SH-SY5Y (cell line): ENCODE data around the gene HEMK1.

Experiments used
- GATA2 ChIP-seq: IDR thresholded peaks from 2 replicates; pipeline ENCODE4 v1.6.1; 2011; ENCODE audit warnings: mild to moderate bottlenecking, low read depth, low read length
- GATA3 ChIP-seq: IDR thresholded peaks from 2 replicates; pipeline ENCODE4 v1.6.1; 2011; ENCODE audit warnings: low read depth, mild to moderate bottlenecking, low read length, moderate library complexity

The HEMK1 gene

DNA sequence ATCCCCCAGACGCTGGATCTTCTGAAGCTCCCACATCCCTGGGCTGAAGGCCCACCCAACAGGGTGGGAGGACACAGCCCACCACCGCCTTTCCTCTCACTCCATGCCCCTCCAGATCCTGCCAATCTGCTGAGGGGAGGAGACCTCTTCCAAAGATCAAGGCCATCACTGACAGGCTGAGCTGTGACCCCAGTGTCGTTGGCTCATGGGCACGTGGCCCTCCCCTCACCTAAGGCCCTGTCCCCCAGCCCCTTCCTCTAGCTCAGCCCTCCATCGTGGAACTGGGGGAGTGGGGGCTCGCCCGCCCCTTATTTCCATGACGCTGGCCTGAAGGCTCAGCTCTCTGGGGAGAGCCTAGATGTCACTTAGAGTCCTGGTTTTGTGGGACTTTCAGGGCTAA lies 12.2 kb upstream of the HEMK1 start:
- no peak for TF ChIP-seq GATA2
- TF ChIP-seq GATA3 = no peak

- TF ChIP-seq GATA3 (no peak), GATA2 (no peak)
These were observed 11.4 kb upstream of the HEMK1 start for GRCh38 chr3:50557915-50558314.

GRCh38 chr3:50559702-50560101 lies 9.6 kb upstream of the HEMK1 start:
- TF ChIP-seq GATA3 (no peak), GATA2 (no peak)

DNA sequence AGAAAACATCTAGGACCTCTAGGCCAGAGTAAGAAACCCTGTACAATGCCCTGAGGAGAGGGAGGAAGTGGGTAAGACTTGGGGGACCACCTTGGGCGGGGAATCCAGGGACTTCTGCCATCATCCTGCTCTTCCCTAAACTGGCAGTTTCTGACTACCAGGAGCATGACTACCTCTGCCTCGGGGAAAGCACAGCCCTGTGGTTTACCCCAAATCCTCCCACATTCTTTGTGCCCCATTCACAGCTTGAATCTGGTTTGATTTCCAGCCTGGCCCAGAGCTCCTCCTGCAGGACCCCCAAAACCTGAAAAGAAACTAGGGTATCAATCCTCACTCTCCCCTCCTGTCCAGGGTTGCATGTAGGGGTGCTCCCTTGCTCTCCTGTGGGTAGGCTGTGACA lies 6.5 kb upstream of the HEMK1 start:
- TF ChIP-seq GATA2 (no peak), GATA3 (no peak)

- no peak for TF ChIP-seq GATA2
- TF ChIP-seq GATA3 = no peak
These were observed 5.5 kb upstream of the HEMK1 start for GRCh38 chr3:50563867-50564266.

DNA sequence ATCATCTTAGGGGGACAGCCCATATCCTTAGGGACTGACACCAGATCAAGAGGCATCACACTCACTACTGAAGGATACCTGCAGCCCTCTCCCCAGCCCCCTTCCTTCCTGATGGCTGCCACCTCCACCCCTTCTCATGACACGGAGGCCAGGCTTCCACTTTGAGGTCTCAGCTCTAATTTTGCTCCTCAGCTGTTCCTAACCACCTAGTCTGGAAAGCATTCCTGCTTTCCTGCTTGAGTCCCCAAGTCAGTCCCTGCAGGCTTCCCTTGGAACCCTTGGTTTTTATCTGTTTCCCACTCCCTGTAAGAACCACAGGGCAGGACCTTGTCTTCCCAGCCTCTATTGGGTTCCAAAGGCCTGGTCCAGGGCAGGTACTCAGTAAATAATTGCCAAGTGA lies 5.0 kb upstream of the HEMK1 start:
- no peak for TF ChIP-seq GATA2
- TF ChIP-seq GATA3 = no peak

GRCh38 chr3:50567011-50567385 lies 2.3 kb upstream of the HEMK1 start:
- TF ChIP-seq GATA3 (no peak), GATA2 (no peak)

DNA sequence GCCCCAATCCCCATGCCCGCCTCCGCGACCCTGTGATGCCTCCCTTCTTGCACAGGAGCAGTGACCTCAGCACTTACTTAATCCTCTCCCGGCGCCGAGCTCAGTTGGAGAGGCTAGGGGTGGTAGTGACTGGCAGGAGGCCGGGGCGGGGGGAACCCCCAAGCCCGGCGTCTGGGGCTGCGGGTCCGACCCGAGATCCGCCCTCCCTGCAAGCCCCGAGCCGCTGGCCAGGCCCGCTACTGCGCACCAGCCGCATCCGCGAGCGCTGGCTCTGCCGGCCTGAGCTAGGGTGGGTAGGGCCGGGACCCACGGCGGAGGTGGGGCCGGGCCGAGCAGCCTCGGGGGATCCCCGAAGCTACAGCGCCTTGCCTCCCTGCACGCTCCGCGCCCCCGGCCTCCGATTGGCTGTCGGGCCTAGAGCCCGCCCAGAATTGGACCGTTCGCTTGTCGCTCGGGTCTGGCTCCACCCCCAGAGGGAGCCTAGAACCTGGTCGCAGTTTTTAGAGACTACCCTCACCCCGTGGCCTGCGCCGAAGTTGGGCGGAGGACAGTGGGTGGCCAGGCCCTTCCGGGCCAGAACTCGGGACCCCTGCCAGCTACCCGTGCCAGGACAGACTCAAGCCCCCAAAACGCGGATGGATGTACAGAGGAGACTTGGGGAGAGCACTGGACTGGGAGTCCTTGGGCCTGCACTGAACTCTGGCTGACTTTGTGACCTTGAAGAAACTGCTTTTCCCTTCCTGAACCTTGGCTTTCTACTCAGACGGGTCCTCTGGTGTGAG lies 1.7 kb upstream of the HEMK1 start, which contains the start of gene C3orf18:
C3orf18 (minus strand) TSS at position 362 of the 782 bp plus-strand sequence. CDS start 2,048 bp downstream, outside the sequence.
- TF ChIP-seq GATA3 = no peak

DNA sequence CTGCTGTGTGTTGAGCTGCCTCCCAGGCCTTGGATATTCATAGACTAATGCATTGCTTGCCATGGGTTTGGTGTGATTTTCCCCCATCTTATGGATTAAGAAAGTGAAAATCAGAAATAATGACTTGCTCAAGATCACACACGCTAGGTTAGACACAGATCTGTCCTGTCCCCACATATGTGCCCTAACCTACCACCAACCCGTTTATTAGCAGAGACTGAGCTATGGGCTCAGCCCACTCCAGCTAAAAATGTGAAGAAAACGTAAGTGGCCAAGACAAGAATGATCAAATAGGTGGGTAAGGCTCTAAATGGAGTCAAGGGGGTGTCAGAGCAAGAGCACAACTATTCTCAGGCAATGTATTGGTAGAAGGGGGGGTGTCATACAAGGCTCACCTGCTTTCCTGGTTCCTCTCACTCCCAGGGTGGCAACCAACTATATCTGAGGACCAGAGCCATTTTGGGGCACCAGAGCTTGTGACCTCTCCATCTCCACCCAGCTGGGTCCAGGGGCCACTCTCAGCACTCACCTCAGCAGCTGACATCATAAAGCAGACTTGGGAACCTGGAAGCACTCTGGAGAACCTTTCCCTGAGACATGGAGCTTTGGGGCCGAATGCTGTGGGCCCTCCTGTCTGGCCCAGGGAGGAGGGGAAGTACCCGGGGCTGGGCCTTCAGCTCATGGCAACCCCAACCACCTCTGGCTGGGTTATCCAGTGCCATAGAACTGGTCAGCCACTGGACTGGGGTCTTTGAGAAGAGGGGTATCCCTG lies 1.4 kb downstream of the HEMK1 start:
- TF ChIP-seq GATA3 = no peak
- no peak for TF ChIP-seq GATA2

- TF ChIP-seq GATA3 (no peak), GATA2 (no peak)
These were observed 2.2 kb downstream of the HEMK1 start for GRCh38 chr3:50571486-50571885.

DNA sequence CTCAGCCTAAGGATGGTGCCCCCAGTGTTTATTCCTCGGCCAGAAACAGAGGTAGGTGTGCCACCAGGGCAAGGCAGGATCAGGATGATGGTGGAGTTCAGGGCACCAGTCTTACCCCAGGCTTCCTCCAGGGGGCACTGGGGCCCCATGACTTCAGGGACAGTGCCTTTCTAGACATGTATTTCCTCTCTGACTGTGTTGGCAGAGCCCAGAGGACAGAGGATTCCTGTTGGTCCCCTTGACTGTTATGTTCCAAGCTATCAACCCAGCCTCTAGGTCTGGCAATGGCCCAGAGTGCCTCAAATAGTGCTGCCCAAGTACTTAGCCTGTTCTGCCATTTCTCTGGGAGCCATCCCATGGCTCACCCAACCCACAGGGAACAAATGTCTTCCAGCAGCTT lies 2.8 kb downstream of the HEMK1 start:
- no peak for TF ChIP-seq GATA3
- TF ChIP-seq GATA2 = no peak

GRCh38 chr3:50572801-50573371 lies 3.6 kb downstream of the HEMK1 start:
- no peak for TF ChIP-seq GATA2
- TF ChIP-seq GATA3 = no peak

DNA sequence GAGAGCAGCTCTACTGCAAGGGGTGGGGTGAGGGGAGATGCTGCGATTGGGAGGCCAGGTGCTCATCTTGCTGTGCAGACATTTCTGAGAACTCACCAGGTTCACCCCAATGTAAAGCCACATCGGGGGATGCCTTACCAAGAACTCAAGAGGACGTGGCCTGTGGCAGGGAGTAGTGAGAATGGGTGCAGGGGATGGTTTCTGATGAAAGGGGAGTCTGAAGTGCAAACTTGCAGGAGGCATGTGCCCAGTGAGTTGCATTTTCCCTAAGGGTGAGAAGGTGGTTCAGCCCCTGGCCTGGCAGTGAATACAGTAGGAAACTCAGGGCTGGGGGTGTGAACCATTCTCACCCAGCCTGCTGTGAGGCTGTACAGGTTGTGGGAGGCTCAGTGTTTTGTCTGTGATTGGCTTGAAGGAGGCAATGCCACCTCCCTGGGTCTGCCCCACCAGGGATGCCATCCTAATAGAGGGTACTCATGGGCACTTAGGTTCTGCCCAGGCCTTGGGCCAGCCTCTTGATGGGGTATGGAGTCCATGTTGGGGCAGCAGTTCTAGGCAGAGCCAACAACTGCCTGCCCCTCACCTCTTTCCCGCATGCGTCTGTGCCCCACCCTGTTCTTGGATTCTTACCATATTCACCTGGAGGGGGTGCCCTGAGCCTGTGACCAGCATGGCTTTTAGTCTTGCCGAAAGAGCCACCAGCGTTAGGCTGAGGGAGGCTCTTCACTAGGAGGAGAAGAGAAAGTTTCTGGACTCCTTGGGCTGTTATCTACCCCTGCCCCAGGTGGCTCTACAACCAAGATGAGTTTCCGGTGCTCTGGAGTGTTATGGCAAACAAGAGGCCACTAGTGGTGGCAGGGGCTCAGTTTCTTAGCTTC lies 4.5 kb downstream of the HEMK1 start:
- no peak for TF ChIP-seq GATA3
- TF ChIP-seq GATA2 = no peak

DNA sequence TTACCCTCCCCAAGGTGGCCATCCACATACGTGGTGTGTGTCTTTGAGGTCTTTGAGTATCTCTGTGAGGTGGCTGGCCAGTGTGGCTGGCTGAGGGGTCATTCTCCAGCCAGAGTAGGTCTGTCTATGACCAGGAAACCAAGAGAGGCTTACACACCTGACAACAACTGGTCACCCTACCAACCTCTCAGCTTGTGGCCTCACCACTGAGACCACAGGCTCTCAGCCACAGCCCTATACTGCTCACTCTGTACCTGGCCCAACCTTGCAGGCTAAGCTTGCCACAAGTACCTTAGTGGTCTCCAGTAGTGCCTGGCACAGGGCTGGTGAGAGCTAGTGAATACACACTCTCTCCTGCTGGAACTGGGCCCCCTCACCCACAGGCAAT lies 5.1 kb downstream of the HEMK1 start:
- no peak for TF ChIP-seq GATA3
- no peak for TF ChIP-seq GATA2
